ENCODE measurements around the gene PRAME. TPM values are rescaled to one million over a fixed set of nuclear protein-coding genes. Genes with fewer than 3 reads are reported as not detected.

PRAME gene
- total RNA-seq, 1 experiment from 2014 or later: 68.4 TPM

DNA sequence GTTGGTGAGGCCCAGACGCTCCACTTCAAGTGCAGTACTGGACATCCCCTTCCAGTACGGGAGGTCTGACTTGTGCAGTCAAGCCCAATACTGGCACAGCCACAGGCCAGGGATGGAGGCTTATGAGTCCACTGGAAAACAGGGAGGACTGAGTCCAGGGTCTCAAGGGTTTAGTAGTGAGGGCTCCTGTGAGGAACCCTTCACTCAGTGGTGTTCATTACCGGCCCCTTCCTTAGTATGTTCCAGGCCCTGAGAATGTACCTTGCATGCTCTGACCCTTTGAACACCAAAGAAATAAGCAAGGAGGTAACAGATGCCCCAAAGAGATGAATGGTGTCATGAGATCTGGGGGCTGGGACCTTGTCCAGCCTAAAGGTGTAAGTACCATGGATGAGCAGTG lies 11.8 kb downstream of the PRAME start:
- Histone ChIP-seq H3K9me3 (ENCODE audit: control insufficient read depth, insufficient read depth, low read depth, low read length) (no peaks in the 10 kb centered on the region), H3K36me3 (ENCODE audit: control insufficient read depth, insufficient read depth, low read length) (peaks cover 11% of the 10 kb centered on the region), H3K27ac (ENCODE audit: low read length) (no peak overlapping the region), H3K27me3 (ENCODE audit: control insufficient read depth, insufficient read depth, low read length) (no peaks in the 10 kb centered on the region), H3K4me1 (ENCODE audit: control insufficient read depth, insufficient read depth, low read length) (no peaks in the 10 kb centered on the region), H3K4me3 (ENCODE audit: low read depth in 2 of 2, low read length in 2 of 2) (no peak overlapping the region)
- POLR2A ChIA-PET: no interaction called here
- ATAC-seq (no peak), DNase-seq (ENCODE audit: low read depth, low spot score) (no peak)
- TF ChIP-seq POLR2AphosphoS5 (IDR thresholded peaks at IDR 0.05; ENCODE audit: low read depth, low read length) (no peak; the same call in 1 of the 2 replicates), REST (IDR thresholded peaks at IDR 0.05; ENCODE audit: insufficient read depth in 1 of 2, low read depth in 2 of 2, low read length in 1 of 2) (no peak), CTCF (IDR thresholded peaks at IDR 0.05) (no peak), SIN3A (IDR thresholded peaks at IDR 0.05; ENCODE audit: borderline replicate concordance, insufficient read depth, low read depth, low read length) (no peak), TCF7L2 (IDR thresholded peaks at IDR 0.05; ENCODE audit: low read depth, low read length) (no peak)
- in situ Hi-C loops (cut with HindIII; ENCODE audit: low pct_unique_long_range_greater_than_20kb, low sequenced_read_pairs) (no loop called here), intact Hi-C loops (cut with micrococcal nuclease; ENCODE audit: unreplicated experiment) (no loop called here)
- no TSS peak for BruUV-seq (replicated peaks)
- CTCF ChIA-PET: no interaction called here

- no peak overlapping the region for H3K4me3 ChIP-seq (ENCODE audit: low read depth in 2 of 2, low read length in 2 of 2)
- TF ChIP-seq SIN3A (IDR thresholded peaks at IDR 0.05; ENCODE audit: borderline replicate concordance, insufficient read depth, low read depth, low read length): no peak
- no peak for TF ChIP-seq CTCF (IDR thresholded peaks at IDR 0.05)
- no peak for TF ChIP-seq POLR2AphosphoS5 (IDR thresholded peaks at IDR 0.05; ENCODE audit: low read depth, low read length)
- TF ChIP-seq TCF7L2 (IDR thresholded peaks at IDR 0.05; ENCODE audit: low read depth, low read length): no peak
- TF ChIP-seq REST (IDR thresholded peaks at IDR 0.05; ENCODE audit: insufficient read depth in 1 of 2, low read depth in 2 of 2, low read length in 1 of 2): no peak
- DNase-seq (ENCODE audit: low read depth, low spot score) (no peak), ATAC-seq (no peak)
- in situ Hi-C loops (cut with HindIII; ENCODE audit: low pct_unique_long_range_greater_than_20kb, low sequenced_read_pairs): no loop called here
- ChIA-PET CTCF (no interaction called here), POLR2A (no interaction called here)
- no peaks in the 10 kb centered on the region for H3K9me3 ChIP-seq (ENCODE audit: control insufficient read depth, insufficient read depth, low read depth, low read length)
- intact Hi-C loops (cut with micrococcal nuclease; ENCODE audit: unreplicated experiment): no loop called here
- no peak overlapping the region for H3K27ac ChIP-seq (ENCODE audit: low read length)
- no peaks in the 10 kb centered on the region for H3K4me1 ChIP-seq (ENCODE audit: control insufficient read depth, insufficient read depth, low read length)
- H3K27me3 ChIP-seq (ENCODE audit: control insufficient read depth, insufficient read depth, low read length): no peaks in the 10 kb centered on the region
- BruUV-seq (replicated peaks): no TSS peak
- peaks cover 7% of the 10 kb centered on the region for H3K36me3 ChIP-seq (ENCODE audit: control insufficient read depth, insufficient read depth, low read length)
These were observed 12.6 kb downstream of the PRAME start for GRCh38 chr22:22546490-22546889.

All from Panc1 (cell line).